H9 (cell line): ENCODE data around the gene MYB. TPM values are rescaled to one million over a fixed set of nuclear protein-coding genes. Genes with fewer than 3 reads are reported as not detected.

Experiments
- DNase-seq: peaks from one replicate; pipeline ENCODE4 v3.0.0-alpha.2; 2017
- H2AFZ ChIP-seq: one replicate; pipeline ENCODE4 v1.6.1; 2013; ENCODE audit warnings: mild to moderate bottlenecking, low read length, control low read depth, moderate library complexity
- H2AK5ac ChIP-seq: 2 replicates; pipeline ENCODE4 v1.6.1; 2013; ENCODE audit warnings: low read length, control low read depth, mixed read lengths; ENCODE audit not compliant: insufficient read length
- H2BK120ac ChIP-seq: one replicate; pipeline ENCODE4 v1.6.1; 2013; ENCODE audit warnings: low read depth, mild to moderate bottlenecking, low read length, control low read depth, inconsistent platforms; ENCODE audit not compliant: poor library complexity, severe bottlenecking
- H2BK12ac ChIP-seq: 2 replicates; pipeline ENCODE4 v1.6.1; 2013; ENCODE audit warnings: low read length, control low read depth, mixed read lengths, low read depth; ENCODE audit not compliant: insufficient read length
- H2BK15ac ChIP-seq: 2 replicates; pipeline ENCODE4 v1.6.1; 2013; ENCODE audit warnings: low read depth, low read length, control low read depth
- H2BK20ac ChIP-seq: one replicate; pipeline ENCODE4 v1.6.1; 2013; ENCODE audit warnings: low read depth, mild to moderate bottlenecking, low read length, control low read depth, inconsistent platforms; ENCODE audit not compliant: poor library complexity, severe bottlenecking
- H2BK5ac ChIP-seq: 2 replicates; pipeline ENCODE4 v1.6.1; 2013; ENCODE audit warnings: low read length, control low read depth, mixed read lengths; ENCODE audit not compliant: insufficient read length
- H3K14ac ChIP-seq: 2 replicates; pipeline ENCODE4 v1.6.1; 2013; ENCODE audit warnings: low read length, control low read depth; ENCODE audit not compliant: insufficient read depth
- H3K18ac ChIP-seq: 2 replicates; pipeline ENCODE4 v1.6.1; 2013; ENCODE audit warnings: low read depth, mild to moderate bottlenecking, mixed read lengths, low read length, control low read depth; ENCODE audit not compliant: insufficient read length
- H3K23ac ChIP-seq: 2 replicates; pipeline ENCODE4 v1.6.1; 2013; ENCODE audit warnings: low read length, control low read depth, mixed read lengths, low read depth; ENCODE audit not compliant: insufficient read length
- H3K23me2 ChIP-seq: 2 replicates; pipeline ENCODE4 v1.6.1; 2013; ENCODE audit warnings: low read depth, mild to moderate bottlenecking, mixed read lengths, low read length, control low read depth; ENCODE audit not compliant: insufficient read length, poor library complexity, severe bottlenecking
- H3K27ac ChIP-seq: 2 replicates; pipeline ENCODE4 v1.5.1; 2013; ENCODE audit warnings: low read length, control low read depth, mixed read lengths, low read depth; ENCODE audit not compliant: insufficient read length
- H3K27me3 ChIP-seq: 2 replicates; pipeline ENCODE4 v1.6.1; 2013; ENCODE audit warnings: low read length, control low read depth, inconsistent platforms; ENCODE audit not compliant: insufficient read depth
- H3K4ac ChIP-seq: 2 replicates; pipeline ENCODE4 v1.6.1; 2013; ENCODE audit warnings: low read depth, mild to moderate bottlenecking, control low read depth, inconsistent platforms, low read length, moderate library complexity
- H3K4me1 ChIP-seq: 2 replicates; pipeline ENCODE4 v1.6.1; 2013; ENCODE audit warnings: low read length, control low read depth, inconsistent platforms; ENCODE audit not compliant: insufficient read depth
- H3K4me2 ChIP-seq: 2 replicates; pipeline ENCODE4 v1.6.1; 2013; ENCODE audit warnings: low read length, control low read depth, mixed read lengths; ENCODE audit not compliant: insufficient read length, insufficient read depth
- H3K56ac ChIP-seq: 2 replicates; pipeline ENCODE4 v1.6.1; 2013; ENCODE audit warnings: low read depth, mild to moderate bottlenecking, mixed read lengths, low read length, control low read depth; ENCODE audit not compliant: insufficient read length
- H3K79me1 ChIP-seq: 2 replicates; pipeline ENCODE4 v1.6.1; 2013; ENCODE audit warnings: low read depth, mild to moderate bottlenecking, moderate library complexity, low read length, control low read depth, inconsistent platforms; ENCODE audit not compliant: insufficient read depth, poor library complexity, severe bottlenecking
- H3K79me2 ChIP-seq: 2 replicates; pipeline ENCODE4 v1.6.1; 2013; ENCODE audit warnings: low read length, control low read depth, inconsistent platforms; ENCODE audit not compliant: insufficient read depth
- H3K9ac ChIP-seq: 2 replicates; pipeline ENCODE4 v1.6.1; 2013; ENCODE audit warnings: low read length, control low read depth, mixed read lengths; ENCODE audit not compliant: insufficient read length; ENCODE audit errors: extremely low read depth
- H3K9me3 ChIP-seq: one replicate; pipeline ENCODE4 v1.6.1; 2013; ENCODE audit warnings: low read depth, low read length, inconsistent platforms; ENCODE audit not compliant: control insufficient read depth
- H3T11ph ChIP-seq: one replicate; pipeline ENCODE4 v1.6.1; 2013; ENCODE audit warnings: mild to moderate bottlenecking, low read length, control low read depth, inconsistent platforms
- H4K20me1 ChIP-seq: one replicate; pipeline ENCODE4 v1.6.1; 2013; ENCODE audit not compliant: control insufficient read depth, insufficient read length, insufficient read depth
- H4K5ac ChIP-seq: 2 replicates; pipeline ENCODE4 v1.6.1; 2013; ENCODE audit warnings: low read depth, mild to moderate bottlenecking, mixed read lengths, low read length, control low read depth; ENCODE audit not compliant: insufficient read length
- H4K8ac ChIP-seq: replicated peaks from 2 replicates; pipeline ENCODE4 v1.6.1; 2013; ENCODE audit warnings: low read length, control low read depth, mixed read lengths, low read depth; ENCODE audit not compliant: insufficient read length
- H4K91ac ChIP-seq: 2 replicates; pipeline ENCODE4 v1.6.1; 2013; ENCODE audit warnings: low read depth, mild to moderate bottlenecking, moderate library complexity, mixed read lengths, low read length, control low read depth; ENCODE audit not compliant: insufficient read length
- H3K27ac Mint-ChIP-seq, 3 experiments: 2 replicates in 2 of 3; 3 replicates in 1 of 3; pipeline ENCODE4 v1.8.0; 2020 to 2021; ENCODE audit warnings: mixed read lengths in 3 of 3, mild to moderate bottlenecking in 1 of 3, moderate library complexity in 1 of 3
- H3K27me3 Mint-ChIP-seq: 2 replicates; pipeline ENCODE4 v1.8.0; 2021; ENCODE audit warnings: low read depth, mild to moderate bottlenecking, moderate library complexity, mixed read lengths
- H3K36me3 Mint-ChIP-seq, 3 experiments: 2 replicates in 2 of 3; 3 replicates in 1 of 3; pipeline ENCODE4 v1.8.0; 2020 to 2021; ENCODE audit warnings: low read depth in 3 of 3, mixed read lengths in 3 of 3; ENCODE audit not compliant: insufficient read depth in 1 of 3
- H3K4me1 Mint-ChIP-seq, 2 experiments: 2 replicates each; pipeline ENCODE4 v1.8.0; 2020; ENCODE audit warnings: mixed read lengths in 2 of 2
- H3K4me3 Mint-ChIP-seq, 2 experiments: 2 replicates in 1 of 2; 3 replicates in 1 of 2; pipeline ENCODE4 v1.8.0; 2020 to 2021; ENCODE audit warnings: mild to moderate bottlenecking in 2 of 2, mixed read lengths in 2 of 2, moderate library complexity in 1 of 2
- H3K9me3 Mint-ChIP-seq, 2 experiments: 2 replicates in 1 of 2; 3 replicates in 1 of 2; pipeline ENCODE4 v1.8.0; 2020; ENCODE audit warnings: mild to moderate bottlenecking in 2 of 2, mixed read lengths in 2 of 2, moderate library complexity in 1 of 2
- CTCF ChIP-seq: fragments of 200-600 bp; sonication (generic); conservative IDR thresholded peaks from 3 replicates; pipeline ENCODE4 v1.8.0; 2021; ENCODE audit warnings: antibody characterized with exemption, mild to moderate bottlenecking
- WGBS: extraction: QIAGEN DNeasy Blood & Tissue Kit; methylation state at CpG from one replicate; pipeline ENCODE4 v1.1.7; 2013; ENCODE audit warnings: missing lambda C conversion rate, low lambda C conversion rate, mixed read lengths; ENCODE audit not compliant: insufficient read length; ENCODE audit errors: extremely low coverage; 5-methylcytosine and 5-hydroxymethylcytosine counted together
- microRNA-seq: library from miRNA; unstranded; fragments of <30 nt; microRNA quantifications from one replicate; pipeline ENCODE4, GENCODE V29; 2020; ENCODE audit warnings: borderline microRNAs expressed
- total RNA-seq: library from RNA; stranded (reverse); gene quantifications from 2 replicates; pipeline ENCODE4 v1.2.1, GENCODE V29; 2021

MYB gene
- total RNA-seq, 1 experiment from 2014 or later, result 5.8 TPM

DNA sequence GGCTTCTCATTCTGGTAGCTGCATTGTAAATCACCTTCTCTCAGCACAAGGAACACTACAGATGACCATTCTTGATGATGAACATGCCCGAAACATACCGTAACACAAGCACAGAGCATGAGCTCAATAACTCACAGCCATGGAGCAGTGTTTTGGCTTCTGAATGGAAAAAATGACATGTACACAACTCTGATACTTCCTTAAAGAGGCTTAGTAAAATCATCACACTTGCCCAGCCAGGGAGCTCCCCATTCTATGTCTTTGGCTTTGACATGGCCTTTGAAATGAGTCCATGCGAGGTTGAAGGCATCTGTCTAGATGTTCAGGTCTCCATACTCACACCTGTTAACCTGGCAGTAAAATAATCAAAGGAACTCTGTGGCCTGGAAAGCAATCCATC lies 87.6 kb downstream of the MYB start:
- TF ChIP-seq CTCF, result no peak
- Histone ChIP-seq H3T11ph (no peak overlapping the region), H3K14ac (no peak overlapping the region), H3K23ac (no peak overlapping the region), H2AK5ac (no peak overlapping the region), H4K91ac (no peak overlapping the region), H2AFZ (no peak overlapping the region), H2BK15ac (no peak overlapping the region), H3K4ac (no peak overlapping the region), H3K4me2 (no peak overlapping the region), H3K4me1 (peaks cover 6% of the 10 kb centered on the region), H2BK120ac (no peak overlapping the region), H3K27ac (no peak overlapping the region), H2BK20ac (no peak overlapping the region), H3K9me3 (no peaks in the 10 kb centered on the region), H4K20me1 (no peaks in the 10 kb centered on the region), H4K8ac (no peak overlapping the region), H2BK5ac (no peak overlapping the region), H3K9ac (no peak overlapping the region), H3K23me2 (peaks cover 3% of the 10 kb centered on the region), H3K27me3 (no peaks in the 10 kb centered on the region), H3K79me2 (no peaks in the 10 kb centered on the region), H3K56ac (no peak overlapping the region), H3K18ac (no peak overlapping the region), H3K79me1 (no peaks in the 10 kb centered on the region), H2BK12ac (no peak overlapping the region), H4K5ac (no peak overlapping the region)
- DNase-seq, result no peak
- Mint-ChIP-seq H3K4me3 (no peak overlapping the region), H3K27ac (no peak overlapping the region), H3K36me3 (peaks cover 0 to 10% (median 0%) of the 10 kb centered on the region in 3 experiments; a peak in 3 of 7 replicates), H3K4me1 (peaks cover 49 to 53% of the 10 kb centered on the region in 2 experiments), H3K9me3 (no peaks in the 10 kb centered on the region), H3K27me3 (peaks cover 2% of the 10 kb centered on the region; the same call in 1 of the 2 replicates)
- WGBS, result no CpG with 5 or more reads among the region's 3 CpGs

Small RNA genes within 50 kb of the gene (microRNA-seq; reads per million reads assigned to microRNA genes)
- not detected for gene MIR548A2

Other genes with a start within 250 kb of the MYB start
- gene ALDH8A1, start 231.2 kb upstream of the MYB start, total RNA-seq, result 0.24 TPM in 1 of 2 replicates, not detected in the other
- gene HBS1L, start 126.5 kb upstream of the MYB start, total RNA-seq, result 104 and 110 TPM in 2 replicates